Lung (tissue), 12 donors: ENCODE measurements around the gene DENND5A. TPM values are rescaled to one million over a fixed set of nuclear protein-coding genes. Genes with fewer than 3 reads are reported as not detected.
A peak's percentile ranks its signal among the peaks of the same experiment; 100 is the strongest.

Source experiments
- ATAC-seq: fragments of 200-7000 bp; cut with Tn5 transposase; one replicate; pipeline ENCODE4 v1.9.1; 2020; ENCODE audit warnings: moderate number of reproducible peaks; ENCODE audit not compliant: insufficient read depth, low FRiP score
- DNase-seq, 3 donors: peaks; one replicate each; pipeline ENCODE4 v3.0.0-alpha.2; 2013 to 2017
- H3K27ac ChIP-seq, 2 donors: one replicate each; pipeline ENCODE4 v1.5.1; 2013; ENCODE audit warnings: mild to moderate bottlenecking in 2 of 2, moderate library complexity in 2 of 2, control low read depth in 1 of 2, inconsistent platforms in 1 of 2, low read depth in 1 of 2, low read length in 1 of 2
- H3K27me3 ChIP-seq, 3 donors: one replicate each; pipeline ENCODE4 v1.5.1; 2013; ENCODE audit warnings: low read length in 2 of 3; ENCODE audit not compliant: control insufficient read depth in 3 of 3, insufficient read depth in 3 of 3
- H3K36me3 ChIP-seq, 4 donors: one replicate each; pipeline ENCODE4 v1.5.1; 2013; ENCODE audit warnings: low read length in 4 of 4, mild to moderate bottlenecking in 1 of 4, moderate library complexity in 1 of 4; ENCODE audit not compliant: control insufficient read depth in 4 of 4, insufficient read depth in 4 of 4
- H3K4me1 ChIP-seq, 5 donors: one replicate each; pipeline ENCODE4 v1.5.1; 2013; ENCODE audit warnings: low read length in 5 of 5, mild to moderate bottlenecking in 2 of 5, moderate library complexity in 1 of 5; ENCODE audit not compliant: control insufficient read depth in 5 of 5, insufficient read depth in 5 of 5
- H3K4me3 ChIP-seq: one replicate; pipeline ENCODE4 v1.5.1; 2013; ENCODE audit warnings: mild to moderate bottlenecking, control low read depth, moderate library complexity
- H3K9ac ChIP-seq, 2 donors: one replicate each; pipeline ENCODE4 v1.5.1; 2013; ENCODE audit warnings: low read length in 2 of 2, control low read depth in 1 of 2; ENCODE audit not compliant: insufficient read depth in 1 of 2
- H3K9me3 ChIP-seq, 4 donors: one replicate each; pipeline ENCODE4 v1.5.1; 2013; ENCODE audit warnings: low read length in 3 of 4, mild to moderate bottlenecking in 1 of 4, moderate library complexity in 1 of 4; ENCODE audit not compliant: control insufficient read depth in 4 of 4, insufficient read depth in 3 of 4
- CTCF ChIP-seq: IDR thresholded peaks from 2 replicates; pipeline ENCODE4 v1.5.1; 2012; ENCODE audit warnings: mild to moderate bottlenecking; ENCODE audit errors: control extremely low read depth, extremely low read depth
- WGBS, 2 donors: extraction: QIAGEN DNeasy Blood & Tissue Kit; methylation state at CpG; one replicate each; pipeline ENCODE4 v1.1.7; 2013; 5-methylcytosine and 5-hydroxymethylcytosine counted together
- polyA plus RNA-seq, 2 donors: library from polyadenylated mRNA; stranded (reverse); fragments of 200-250 nt; gene quantifications; one replicate each; pipeline ENCODE4 v1.2.1, GENCODE V29; 2013
- total RNA-seq, 2 donors: library from RNA; depleted of rRNA in 1 of 2; stranded (reverse); fragments of >200 nt in 1 of 2; gene quantifications; one replicate each; pipeline ENCODE4 v1.2.1, GENCODE V29; 2014 to 2021
- donor health status: control.
- donor health status: control.
- donor health status: Bipolar disorder and iron deficiency.
- donor health status: healthy.
- donor health status: DM: yes; HTN: yes; CAD: no.

Gene DENND5A
- total and polyA plus RNA-seq, 4 donors = 20.8 to 152 (median 112) TPM

- no peaks in the 10 kb centered on the region for H3K27me3 ChIP-seq
- ATAC-seq = peak; percentile 45
- no peak for TF ChIP-seq CTCF
- peak overlapping the region in 1 of 2 donors; percentile 14 for H3K9ac ChIP-seq
- DNase-seq = peak; percentile 35 to 93 (median 92)
- WGBS, 2 donors = 0 to 5% methylated on average over 1 of the region's 1 CpG
- H3K27ac ChIP-seq = no peak overlapping the region
- H3K4me1 ChIP-seq = peaks cover 0 to 13% (median 6%) of the 10 kb centered on the region in 5 donors
- H3K4me3 ChIP-seq = no peak overlapping the region
- no peaks in the 10 kb centered on the region for H3K9me3 ChIP-seq
- peaks cover 0 to 1% (median 0%) of the 10 kb centered on the region in 4 donors for H3K36me3 ChIP-seq
Measured at GRCh38 chr11:9231848-9232177, 33.3 kb downstream of the DENND5A start.

GRCh38 chr11:9230296-9230695, 34.9 kb downstream of the DENND5A start:
- no peak overlapping the region for H3K9ac ChIP-seq
- no peaks in the 10 kb centered on the region for H3K27me3 ChIP-seq
- H3K4me3 ChIP-seq = no peak overlapping the region
- no peaks in the 10 kb centered on the region for H3K9me3 ChIP-seq
- H3K36me3 ChIP-seq = peaks cover 0 to 1% (median 0%) of the 10 kb centered on the region in 4 donors
- WGBS, 2 donors = 83 to 86% methylated on average over 3 of the region's 3 CpGs
- no peak overlapping the region for H3K27ac ChIP-seq
- no peak for TF ChIP-seq CTCF
- peaks cover 0 to 13% (median 6%) of the 10 kb centered on the region in 5 donors for H3K4me1 ChIP-seq
- DNase-seq (no peak), ATAC-seq (no peak)

- Histone ChIP-seq H3K4me1 (peaks cover 0 to 13% (median 6%) of the 10 kb centered on the region in 5 donors), H3K27ac (no peak overlapping the region), H3K9ac (no peak overlapping the region), H3K9me3 (no peaks in the 10 kb centered on the region), H3K4me3 (no peak overlapping the region), H3K27me3 (no peaks in the 10 kb centered on the region), H3K36me3 (peaks cover 0 to 1% (median 0%) of the 10 kb centered on the region in 4 donors)
- ATAC-seq = no peak
- no peak for DNase-seq
- no peak for TF ChIP-seq CTCF
- WGBS, 2 donors = 87 to 88% methylated on average over 5 of the region's 5 CpGs
Measured at GRCh38 chr11:9228091-9228490, 37.1 kb downstream of the DENND5A start.

- Histone ChIP-seq H3K9ac (no peak overlapping the region), H3K36me3 (peaks cover 0 to 1% (median 0%) of the 10 kb centered on the region in 4 donors), H3K9me3 (no peaks in the 10 kb centered on the region), H3K4me1 (peaks cover 0 to 10% (median 6%) of the 10 kb centered on the region in 5 donors), H3K27me3 (no peaks in the 10 kb centered on the region), H3K27ac (no peak overlapping the region), H3K4me3 (no peak overlapping the region)
- no peak for TF ChIP-seq CTCF
- DNase-seq = no peak
- WGBS, 2 donors = 96% methylated on average over 1 of the region's 1 CpG
- no peak for ATAC-seq
Measured at GRCh38 chr11:9225748-9226298, 39.3 kb downstream of the DENND5A start.
